LNCAP (cell line): ENCODE measurements around the gene ZNF420.

Source experiments
- TF ChIP-seq, protein P1 (sequence below): fragments of 450-650 bp; IDR thresholded peaks from 2 replicates; pipeline ENCODE4 v1.5.1; 2017; ENCODE audit warnings: mild to moderate bottlenecking

Gene ZNF420

GRCh38 chr19:37114001-37114400 lies 35.8 kb downstream of the ZNF420 start:
- TF ChIP-seq, protein P1, sequence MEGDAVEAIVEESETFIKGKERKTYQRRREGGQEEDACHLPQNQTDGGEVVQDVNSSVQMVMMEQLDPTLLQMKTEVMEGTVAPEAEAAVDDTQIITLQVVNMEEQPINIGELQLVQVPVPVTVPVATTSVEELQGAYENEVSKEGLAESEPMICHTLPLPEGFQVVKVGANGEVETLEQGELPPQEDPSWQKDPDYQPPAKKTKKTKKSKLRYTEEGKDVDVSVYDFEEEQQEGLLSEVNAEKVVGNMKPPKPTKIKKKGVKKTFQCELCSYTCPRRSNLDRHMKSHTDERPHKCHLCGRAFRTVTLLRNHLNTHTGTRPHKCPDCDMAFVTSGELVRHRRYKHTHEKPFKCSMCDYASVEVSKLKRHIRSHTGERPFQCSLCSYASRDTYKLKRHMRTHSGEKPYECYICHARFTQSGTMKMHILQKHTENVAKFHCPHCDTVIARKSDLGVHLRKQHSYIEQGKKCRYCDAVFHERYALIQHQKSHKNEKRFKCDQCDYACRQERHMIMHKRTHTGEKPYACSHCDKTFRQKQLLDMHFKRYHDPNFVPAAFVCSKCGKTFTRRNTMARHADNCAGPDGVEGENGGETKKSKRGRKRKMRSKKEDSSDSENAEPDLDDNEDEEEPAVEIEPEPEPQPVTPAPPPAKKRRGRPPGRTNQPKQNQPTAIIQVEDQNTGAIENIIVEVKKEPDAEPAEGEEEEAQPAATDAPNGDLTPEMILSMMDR, result peak; percentile 20; the same call in 1 of the 2 replicates

DNA sequence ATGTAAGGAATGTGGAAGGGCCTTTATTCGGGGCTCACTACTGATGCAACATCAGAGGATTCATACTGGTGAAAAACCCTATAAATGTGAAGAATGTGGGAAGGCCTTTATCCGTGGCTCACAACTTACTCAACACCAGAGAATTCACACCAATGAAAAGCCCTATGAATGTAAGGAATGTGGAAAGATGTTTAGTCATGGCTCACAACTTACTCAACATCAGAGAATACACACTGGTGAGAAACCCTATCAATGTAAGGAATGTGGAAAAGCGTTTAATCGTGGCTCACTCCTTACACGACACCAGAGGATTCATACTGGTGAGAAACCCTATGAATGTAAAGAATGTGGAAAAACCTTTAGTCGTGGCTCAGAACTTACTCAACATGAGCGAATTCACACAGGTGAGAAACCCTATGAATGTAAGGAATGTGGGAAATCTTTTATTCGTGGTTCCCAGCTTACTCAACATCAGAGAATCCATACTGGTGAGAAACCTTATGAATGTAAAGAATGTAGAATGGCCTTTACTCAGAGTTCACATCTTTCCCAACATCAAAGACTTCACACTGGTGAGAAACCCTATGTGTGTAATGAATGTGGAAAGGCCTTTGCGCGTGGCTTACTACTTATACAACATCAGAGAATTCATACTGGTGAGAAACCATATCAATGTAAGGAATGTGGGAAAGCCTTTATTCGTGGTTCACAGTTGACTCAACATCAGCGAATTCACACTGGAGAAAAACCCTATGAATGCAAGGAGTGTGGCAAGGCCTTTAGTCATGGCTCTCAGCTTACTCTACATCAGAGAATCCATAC lies 50.0 kb downstream of the ZNF420 start:
- TF ChIP-seq, protein P1, result no peak

- TF ChIP-seq, protein P1, result no peak
These were observed 50.6 kb downstream of the ZNF420 start for GRCh38 chr19:37128821-37129177.

GRCh38 chr19:37136111-37136510 lies 57.9 kb downstream of the ZNF420 start:
- TF ChIP-seq, protein P1, result no peak

GRCh38 chr19:37148214-37148613 lies 70.0 kb downstream of the ZNF420 start:
- TF ChIP-seq, protein P1, result no peak

DNA sequence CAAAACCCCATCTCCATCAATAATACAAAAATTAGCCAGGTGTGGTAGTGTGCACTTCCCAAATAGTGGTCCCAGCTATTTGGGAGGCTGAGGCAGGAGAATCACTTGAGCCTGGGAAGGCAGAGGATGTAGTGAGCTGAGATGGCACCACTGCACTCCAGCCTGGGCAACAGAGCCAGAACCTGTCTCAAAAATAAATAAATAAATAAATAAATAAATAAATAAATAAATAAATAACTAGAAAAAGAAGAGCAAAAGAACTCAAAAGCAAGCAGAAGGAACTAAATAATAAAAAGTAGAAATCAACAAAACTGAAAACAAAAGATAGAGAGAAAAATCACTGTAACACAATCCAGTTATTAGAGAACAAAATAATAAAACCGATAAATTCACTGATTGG lies 81.9 kb downstream of the ZNF420 start:
- TF ChIP-seq, protein P1, result no peak

DNA sequence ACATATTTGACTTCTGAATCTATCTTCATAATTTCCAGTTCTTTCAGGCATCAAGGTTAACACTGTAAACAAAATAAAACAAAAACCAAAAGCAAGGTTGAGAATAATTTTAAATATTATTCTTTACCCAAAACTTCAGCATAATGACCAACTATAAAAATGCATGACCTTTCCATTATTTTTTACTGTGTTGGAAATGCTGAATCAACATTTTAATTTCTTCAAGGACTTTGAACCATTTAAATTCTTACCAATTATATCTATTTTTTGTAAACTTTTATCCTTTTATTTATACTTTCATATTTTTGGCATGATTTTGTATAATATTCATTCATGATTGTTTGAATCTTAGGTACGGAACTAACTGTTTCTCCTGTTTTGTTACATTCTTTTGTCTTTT lies 87.4 kb downstream of the ZNF420 start:
- TF ChIP-seq, protein P1, result no peak
